ENCODE data around the gene ARHGAP4. TPM values are rescaled to one million over a fixed set of nuclear protein-coding genes. Genes with fewer than 3 reads are reported as not detected.
A peak's percentile ranks its signal among the peaks of the same experiment; 100 is the strongest.

Gene ARHGAP4
- total RNA-seq, 1 donor from 2014 or later: 8.1 TPM

DNA sequence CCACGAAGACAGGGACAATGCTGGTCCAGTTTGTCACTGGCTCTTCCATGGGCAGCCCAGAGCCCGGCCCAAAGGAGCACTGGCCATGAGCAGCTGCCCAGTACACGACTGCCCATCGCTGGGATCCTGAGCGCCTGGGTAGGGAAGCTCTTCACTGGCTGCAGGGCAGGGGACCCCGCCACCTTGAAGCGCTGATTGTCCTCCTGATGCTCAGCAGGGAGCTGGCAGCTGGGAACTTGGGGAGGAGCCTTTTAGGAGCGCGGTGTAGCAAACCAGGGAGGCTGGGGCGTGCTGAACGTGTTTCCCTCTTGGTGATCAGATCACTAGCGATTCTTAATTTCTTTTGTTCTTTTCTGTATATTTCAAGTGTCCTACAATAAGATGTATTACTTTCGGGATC, 41.9 kb downstream of the ARHGAP4 start:
- ATAC-seq (no peak), DNase-seq (ENCODE audit: low spot score) (no peak)

DNA sequence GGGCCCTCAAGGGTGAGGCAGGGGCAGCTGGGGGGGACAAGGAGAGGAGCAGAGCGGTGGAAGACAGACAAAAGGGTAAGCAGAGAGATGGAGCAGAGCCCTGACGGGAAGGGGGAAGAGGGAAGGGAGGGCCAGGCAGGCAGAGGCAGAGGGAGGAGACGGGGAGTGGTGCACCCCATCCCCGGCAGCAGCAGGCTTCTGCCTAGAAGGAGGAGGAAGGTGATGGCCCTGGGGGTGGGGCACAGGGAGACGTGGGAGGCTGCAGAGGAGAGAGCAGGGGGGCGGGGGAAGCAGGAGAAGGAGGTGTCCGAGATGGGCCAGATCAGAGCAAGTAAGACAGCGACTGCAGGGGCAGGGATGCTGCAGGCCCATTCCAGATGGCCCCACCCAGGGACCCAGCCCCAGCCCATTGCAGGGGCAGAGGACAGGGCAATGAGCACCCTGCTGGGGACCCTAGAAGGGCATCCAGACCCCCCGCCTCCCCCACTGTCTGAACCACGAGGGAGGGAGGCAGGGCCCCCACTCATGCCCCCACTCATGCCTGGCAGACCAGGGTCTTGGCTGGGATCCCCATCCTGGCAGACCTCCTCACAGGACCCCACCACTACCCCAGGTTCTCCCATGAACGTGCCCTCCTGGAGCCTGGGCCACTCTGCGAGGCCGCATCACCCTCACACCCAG, 42.8 kb downstream of the ARHGAP4 start:
- ATAC-seq (no peak), DNase-seq (ENCODE audit: low spot score) (no peak)

DNA sequence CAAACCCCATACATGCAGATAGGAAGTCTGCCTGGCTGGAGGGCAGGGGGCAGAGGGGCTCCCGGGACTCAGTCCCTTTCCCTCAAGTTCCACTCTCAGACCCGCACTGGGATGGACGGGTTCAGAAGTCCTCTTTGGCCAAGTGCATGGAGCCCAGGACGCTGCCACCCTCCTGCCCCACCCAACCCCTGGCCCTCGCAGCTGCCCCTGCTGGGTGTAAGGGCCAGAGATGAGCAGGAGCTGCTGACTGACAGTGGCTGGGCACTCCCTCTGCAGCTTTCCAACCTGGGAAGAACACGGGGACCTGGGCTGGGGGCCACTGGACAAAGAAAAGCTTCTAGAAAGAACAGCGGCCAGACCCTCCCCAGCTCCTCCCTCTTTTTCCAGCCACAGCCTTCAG, 43.5 kb downstream of the ARHGAP4 start:
- ATAC-seq (no peak), DNase-seq (ENCODE audit: low spot score) (no peak)

DNA sequence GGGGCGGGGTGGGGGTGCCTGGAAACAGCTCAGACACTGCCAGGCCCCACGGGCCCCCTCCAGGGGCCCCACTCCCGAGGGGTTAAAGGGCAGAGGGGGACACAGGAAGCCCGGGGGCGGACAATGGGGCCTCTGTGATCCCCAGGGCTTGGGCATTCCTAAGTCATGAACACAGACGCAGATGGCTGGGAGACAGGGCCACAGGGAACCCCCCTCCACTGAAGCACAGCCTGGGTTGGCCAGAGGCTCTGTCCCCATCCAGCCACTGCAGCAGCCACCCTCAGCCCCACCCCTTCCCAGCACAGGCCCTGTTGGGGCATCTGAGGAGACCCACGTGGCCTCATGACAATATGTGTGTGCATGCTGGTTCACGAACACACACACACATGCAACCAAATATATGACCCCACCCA, 44.0 kb downstream of the ARHGAP4 start:
- ATAC-seq (no peak), DNase-seq (ENCODE audit: low spot score) (no peak)

DNA sequence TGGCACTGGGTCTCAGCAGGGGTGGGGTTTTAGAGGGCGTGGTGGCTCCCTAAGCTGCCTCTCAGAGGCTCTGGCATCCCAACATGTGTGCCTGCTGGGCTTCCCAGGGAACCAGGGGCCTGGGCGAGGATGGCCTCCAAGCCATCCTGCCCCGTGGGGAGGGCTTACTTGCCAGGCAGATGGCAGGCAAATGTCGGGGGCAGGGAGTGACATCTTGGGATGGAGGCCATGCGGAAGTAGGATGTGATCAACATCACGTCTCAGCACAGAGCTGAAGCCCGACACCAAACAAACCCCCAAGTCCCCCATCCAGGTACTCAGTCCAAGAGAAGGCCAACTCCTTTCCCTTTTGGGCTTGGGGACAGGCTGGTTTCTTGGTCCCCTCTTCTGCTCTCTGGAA, 44.8 kb downstream of the ARHGAP4 start:
- ATAC-seq: no peak
- DNase-seq (ENCODE audit: low spot score): no peak

DNA sequence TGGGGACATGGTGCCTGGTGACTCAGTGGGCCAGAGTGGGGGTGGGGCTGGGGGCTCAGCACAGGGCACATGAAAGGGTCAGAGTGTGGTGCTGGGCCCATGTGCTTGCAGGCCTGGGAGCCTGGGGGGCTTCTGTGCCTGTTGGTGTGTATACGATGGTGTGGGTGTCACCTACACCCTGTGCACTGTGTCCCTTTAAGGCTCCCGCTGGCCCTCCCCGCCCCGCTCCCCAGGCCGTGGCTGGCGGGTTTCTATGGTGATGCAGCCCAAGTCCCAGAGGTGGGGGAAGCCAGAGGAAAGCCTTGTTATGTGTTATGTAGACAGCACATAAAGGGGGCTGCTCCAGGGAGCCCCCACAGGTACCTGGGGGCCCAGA, 45.6 kb downstream of the ARHGAP4 start:
- DNase-seq (ENCODE audit: low spot score): no peak
- no peak for ATAC-seq

DNA sequence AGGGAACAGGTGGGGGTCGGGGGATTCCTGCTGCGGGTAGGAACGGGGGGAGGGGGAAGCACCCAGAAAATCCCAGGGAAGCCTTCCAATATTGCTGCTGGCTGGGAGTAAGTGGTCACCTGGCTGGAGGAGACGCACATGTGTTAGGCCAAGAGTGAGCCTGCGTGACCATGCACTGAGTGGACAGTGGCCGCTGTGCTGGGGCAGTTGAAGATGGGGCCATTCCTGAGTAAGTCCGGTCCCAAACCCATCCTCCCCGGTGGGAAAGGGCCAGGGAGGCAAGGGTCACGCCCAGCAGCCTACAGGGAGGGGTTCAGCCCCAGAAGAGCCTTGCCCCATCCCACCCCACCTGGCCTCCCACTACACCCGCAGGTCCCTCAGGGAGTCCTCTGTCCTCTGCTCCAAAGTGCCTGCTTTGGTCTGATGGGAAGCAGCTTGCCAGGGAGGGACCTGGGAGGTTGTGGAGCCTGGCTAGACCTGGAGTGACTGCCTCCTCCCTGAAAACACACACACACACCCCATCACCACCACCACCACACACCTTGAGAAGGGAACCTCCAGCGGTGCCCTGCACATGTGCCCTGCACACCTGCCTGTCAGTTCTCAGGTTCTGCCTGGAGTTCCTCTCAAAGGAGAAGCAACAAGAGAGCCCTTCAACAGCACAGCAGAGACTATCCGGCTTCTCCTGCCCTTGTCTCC, 46.2 kb downstream of the ARHGAP4 start:
- DNase-seq (ENCODE audit: low spot score) (no peak), ATAC-seq (no peak)

DNA sequence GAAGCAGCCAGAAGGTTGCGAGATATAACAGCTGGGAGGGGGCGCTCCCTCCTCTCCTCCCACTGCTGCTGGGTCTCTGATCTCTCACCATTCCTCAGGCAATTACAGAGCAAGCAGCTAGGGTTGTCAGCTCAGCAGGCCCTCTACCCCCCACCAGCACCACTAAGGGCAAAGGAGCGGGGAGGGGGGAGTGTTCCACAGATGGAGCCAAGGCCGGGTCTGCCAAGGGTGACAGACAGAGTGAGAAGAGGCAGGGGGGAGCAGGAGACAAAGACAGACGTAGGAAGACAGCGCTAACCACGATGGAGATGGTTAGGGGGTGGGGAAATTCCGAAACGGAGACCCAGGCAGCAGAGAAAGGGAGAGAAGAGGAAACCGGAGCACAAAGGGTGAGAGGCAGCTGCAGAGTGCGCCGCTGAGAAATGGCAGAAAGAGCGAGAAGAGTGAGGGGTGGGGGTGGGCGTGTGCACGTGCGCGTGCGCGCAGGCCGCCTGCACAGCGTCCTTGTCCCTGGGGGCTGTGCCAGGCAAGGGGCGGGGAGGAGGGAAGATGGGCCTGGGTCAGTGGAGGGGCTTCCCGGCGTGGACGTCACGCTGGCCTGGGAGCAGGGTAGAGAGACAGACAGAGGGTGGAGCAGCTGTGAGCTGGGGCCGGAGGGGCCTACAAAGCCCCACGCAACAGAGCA, 47.0 kb downstream of the ARHGAP4 start:
- DNase-seq (ENCODE audit: low spot score): no peak
- no peak for ATAC-seq

DNA sequence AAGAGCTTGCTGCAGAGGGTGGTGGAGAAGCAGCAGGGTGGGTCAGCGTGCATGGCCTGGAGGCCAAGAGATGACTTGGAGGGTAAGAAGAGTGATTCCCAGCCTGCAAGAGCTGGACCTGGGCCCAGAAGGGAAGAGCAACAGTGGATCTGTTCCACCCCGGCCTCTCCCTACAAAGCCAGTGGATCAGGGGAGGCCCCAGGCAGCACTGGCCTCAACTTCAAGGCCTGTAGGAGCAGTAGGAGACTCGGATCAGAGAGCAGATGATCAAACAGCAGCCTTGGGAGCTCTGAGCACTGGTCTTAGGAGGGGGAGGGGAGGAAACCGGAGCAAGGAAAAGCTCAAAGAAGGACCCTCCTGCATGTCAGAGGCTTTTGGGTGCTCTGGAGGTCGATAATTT, 47.7 kb downstream of the ARHGAP4 start:
- DNase-seq (ENCODE audit: low spot score): no peak
- ATAC-seq: no peak

DNA sequence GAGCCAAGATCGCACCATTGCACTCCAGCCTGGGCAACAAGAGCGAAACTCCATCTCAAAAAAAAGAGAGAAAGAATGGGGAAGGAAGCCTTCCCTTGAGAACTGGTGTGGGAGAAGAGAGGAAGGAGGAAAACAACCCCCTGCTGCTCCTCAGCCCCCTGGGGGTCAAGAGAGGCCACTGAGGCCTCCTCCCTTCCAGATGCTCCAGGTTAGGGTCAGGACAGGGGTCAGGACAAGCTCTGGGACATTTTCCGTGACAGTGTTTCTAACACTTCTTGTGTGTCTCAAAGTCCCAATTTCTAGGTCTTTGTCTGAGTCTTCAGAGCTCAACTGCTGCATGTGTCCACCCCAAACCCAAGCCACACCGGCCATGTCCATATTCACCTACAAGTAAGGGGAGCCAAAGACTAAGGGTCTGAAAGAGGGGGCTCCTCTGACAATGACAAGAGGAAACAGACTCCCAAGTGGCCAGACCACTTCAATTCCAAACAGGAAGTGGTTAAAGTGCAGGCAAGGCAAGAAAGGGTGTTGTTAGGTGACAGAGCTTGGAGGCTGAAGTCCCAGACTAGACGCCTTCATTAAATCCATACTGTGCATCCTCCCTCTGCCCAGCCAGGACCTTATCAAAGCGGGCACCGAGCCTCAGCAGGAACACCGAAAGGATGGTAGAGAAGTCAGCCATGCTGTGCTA, 48.3 kb downstream of the ARHGAP4 start:
- ATAC-seq: no peak
- no peak for DNase-seq (ENCODE audit: low spot score)

DNA sequence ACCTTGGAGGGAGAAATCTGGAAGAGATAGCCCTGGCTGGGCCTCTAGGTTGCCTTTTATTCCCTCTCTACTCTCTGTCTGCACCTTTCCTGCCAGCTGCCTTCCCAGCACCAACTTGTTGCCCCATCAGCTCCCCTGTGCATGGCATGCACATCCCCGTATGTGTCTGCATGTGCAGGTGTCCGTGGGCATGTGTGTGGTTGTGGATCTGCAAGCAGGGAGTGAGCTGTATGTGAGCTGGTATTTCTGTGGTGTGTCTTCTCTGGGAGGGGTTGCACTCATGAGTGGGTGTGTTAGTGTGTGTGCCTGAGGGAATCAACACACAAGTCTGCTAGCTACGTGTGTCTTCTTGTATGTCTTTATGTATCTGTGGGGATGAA, 50.0 kb downstream of the ARHGAP4 start:
- DNase-seq (ENCODE audit: low spot score) (no peak), ATAC-seq (no peak)

DNA sequence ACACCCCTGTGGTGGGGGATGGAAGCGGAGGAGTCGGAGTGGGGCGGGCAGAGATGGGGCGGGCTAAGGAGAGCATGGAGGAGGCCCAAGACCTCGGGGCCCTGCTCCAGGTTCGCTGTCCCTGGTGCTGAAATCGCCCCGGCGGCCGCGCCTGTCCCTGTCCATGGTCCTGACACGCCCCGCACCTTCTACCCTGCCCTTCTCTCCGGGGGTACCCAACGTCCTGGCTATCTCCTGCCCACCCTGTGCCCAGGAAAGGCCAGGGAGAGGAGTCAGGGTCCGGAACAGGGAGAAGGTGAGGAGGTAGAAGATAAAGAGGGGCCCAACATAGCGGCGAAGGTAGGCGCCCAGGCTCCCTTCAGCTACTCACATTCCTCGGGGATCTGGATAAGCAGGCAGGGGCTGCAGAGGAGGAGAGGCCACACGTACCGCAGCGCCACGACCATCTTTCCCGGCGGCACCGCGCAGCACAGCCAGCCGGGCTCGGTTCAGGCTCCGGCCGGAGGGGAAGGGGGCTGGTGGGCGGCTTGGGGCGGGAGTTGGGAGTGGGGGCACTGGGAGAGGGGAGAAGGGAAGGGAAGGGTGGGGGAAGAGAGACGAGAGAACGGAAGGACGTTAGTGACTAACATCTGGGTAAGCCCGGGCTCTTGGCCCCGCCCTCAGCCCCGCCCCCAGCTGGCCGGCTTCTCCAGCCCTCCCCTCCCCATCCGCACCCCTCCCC, 50.5 kb downstream of the ARHGAP4 start:
- ATAC-seq: peak; percentile 82
- no peak for DNase-seq (ENCODE audit: low spot score)

DNA sequence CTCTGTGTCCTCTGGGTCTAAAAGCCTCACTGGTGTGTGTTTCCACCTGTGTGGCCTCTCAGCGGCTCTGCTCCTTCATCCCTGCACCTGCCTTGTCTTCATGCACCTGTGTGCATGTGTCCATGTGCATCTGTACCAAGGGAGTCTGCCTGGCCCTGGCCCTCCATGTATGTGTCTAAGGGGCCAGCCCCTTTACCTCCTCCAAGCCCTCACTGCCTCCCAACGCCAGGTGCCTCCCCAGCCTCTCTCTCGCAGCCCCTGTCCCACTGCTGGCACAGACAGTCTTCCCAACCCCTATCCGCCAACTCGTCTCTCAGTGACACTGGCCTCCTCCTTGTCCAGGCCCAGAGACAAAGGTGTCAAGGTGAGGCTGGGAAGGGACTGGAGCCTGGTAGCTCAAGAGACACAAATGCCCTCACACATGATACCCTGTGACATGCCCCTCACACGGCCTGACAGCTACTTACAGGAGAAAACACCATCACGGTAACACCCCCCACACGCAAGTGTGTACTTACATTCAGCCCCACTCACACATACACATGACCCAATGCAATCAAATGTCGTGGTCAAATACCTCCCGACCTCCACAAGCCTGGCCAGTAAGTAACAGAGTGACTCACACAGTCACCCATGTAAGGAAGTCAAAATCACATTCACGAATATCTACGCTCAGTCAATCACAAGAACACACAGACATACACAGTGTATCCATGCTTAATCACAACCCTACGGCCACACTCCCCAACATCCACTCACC, 51.5 kb downstream of the ARHGAP4 start:
- no peak for ATAC-seq
- no peak for DNase-seq (ENCODE audit: low spot score)

DNA sequence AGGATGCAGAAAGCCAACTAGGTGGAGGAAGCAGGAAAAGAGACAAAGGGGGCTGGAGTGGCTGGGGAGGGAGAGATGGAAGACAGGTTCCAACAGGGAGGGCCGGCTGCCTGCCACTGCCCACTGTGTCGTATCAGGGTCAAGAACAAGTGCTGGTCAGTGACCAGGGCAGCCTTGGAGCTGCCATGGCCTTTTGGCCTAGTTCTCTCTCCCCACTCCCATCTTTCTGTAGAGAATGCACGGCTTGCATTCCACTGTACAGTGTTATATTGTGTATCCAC, 52.0 kb downstream of the ARHGAP4 start:
- DNase-seq (ENCODE audit: low spot score) (no peak), ATAC-seq (no peak)

DNA sequence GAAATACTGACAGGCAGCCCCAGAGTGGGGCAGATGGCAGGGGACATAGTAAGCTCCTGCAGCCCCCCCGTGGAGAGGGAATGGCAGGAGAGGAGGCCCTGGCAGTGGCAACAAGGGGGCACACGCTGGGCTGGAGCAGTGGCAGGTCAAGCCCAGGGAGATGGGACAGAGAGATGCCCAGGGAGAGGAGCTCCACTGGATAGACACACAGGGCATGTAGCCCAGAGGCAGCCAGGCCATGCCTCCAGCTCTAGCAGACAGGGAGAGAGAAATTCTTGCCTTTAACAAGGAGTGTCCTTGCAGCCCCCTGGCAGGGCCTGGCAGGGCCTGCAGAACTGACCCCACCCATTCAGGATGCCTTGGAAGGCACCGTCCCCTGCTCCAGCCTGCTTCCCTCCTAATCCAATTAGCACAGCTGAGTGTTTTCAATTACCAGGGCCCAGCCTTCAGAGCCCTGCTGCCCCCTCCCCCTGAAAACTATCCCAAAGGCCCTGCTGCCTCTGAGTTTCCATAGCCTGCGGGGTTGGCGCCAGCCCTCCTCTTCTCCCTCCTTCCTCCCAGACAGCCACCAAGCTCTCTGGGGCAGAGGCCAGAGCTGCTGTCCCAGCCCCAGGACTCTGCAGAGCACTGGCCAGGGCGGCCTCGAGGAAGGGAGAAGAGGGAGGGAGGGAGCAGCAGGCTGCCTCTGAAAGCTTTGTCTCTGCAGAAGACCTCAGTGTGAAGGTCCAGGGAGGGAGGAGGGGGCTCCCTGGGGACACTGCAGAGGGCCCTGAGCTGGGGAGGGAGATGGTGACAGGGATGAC, 52.6 kb downstream of the ARHGAP4 start:
- DNase-seq (ENCODE audit: low spot score) (no peak), ATAC-seq (no peak)

DNA sequence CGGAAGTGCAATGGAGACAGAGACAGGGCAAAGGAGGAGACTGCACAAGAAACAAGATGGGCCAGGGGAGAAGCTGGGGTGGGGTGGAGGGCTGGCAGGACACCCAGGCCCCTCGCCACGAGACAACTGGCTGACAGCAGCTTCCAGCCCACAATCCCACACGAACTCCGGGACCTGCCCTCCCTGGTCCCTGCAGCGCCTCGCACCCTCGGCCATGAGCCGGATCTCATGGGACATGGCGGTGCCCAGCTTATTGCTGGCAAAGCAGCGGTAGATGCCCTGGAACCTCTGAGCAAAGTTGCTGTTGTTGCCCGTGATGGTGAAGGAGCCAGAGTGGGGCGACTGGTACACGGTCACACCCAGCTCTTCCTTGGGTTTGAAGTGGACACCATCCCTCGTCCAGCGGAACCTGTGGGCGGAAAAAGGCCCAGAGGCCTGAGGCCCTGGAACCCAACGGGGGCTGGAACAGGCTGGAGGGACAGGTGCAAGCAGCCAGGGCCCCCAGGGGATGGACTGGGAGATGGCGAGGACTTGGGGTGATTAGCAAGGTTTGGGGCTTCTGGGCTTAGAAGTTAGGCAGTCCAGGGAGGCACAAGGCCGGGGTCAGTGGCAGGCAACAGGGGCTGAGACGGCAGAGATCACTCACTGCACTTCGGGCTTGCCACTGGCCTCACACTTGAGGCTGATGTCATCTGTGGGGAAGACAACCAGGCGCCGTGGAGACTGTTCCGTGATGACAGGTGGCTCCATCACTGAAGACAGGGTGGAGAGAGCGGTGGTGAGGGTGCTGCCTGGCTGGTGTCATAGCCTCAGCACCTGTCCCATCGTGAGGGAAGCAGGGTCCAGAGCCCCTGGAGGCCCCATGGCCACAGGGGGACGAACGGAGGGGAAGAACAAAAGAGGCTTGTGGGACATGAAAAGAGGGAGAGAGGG, 53.9 kb downstream of the ARHGAP4 start:
- ATAC-seq: no peak
- no peak for DNase-seq (ENCODE audit: low spot score)

DNA sequence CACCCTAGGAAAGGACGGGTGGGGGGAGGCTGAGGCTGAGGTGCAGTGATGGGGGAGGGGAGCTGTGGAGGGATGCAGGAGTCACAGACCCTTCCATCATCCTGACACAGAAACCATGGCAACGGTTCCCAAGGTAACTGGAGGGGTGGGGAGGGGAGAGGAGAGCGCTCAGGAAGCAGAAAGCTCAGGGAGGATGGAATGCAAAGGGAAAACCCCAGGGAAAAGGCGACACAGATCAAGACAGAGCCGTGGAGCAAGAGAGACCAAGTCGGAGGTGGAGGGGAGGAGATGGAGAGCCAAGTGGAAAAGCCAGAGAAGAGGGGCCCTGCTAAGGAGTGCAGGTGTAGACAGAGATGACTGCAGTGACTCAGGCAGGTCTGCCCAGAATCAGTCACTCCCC, 54.6 kb downstream of the ARHGAP4 start:
- DNase-seq (ENCODE audit: low spot score): no peak
- no peak for ATAC-seq

DNA sequence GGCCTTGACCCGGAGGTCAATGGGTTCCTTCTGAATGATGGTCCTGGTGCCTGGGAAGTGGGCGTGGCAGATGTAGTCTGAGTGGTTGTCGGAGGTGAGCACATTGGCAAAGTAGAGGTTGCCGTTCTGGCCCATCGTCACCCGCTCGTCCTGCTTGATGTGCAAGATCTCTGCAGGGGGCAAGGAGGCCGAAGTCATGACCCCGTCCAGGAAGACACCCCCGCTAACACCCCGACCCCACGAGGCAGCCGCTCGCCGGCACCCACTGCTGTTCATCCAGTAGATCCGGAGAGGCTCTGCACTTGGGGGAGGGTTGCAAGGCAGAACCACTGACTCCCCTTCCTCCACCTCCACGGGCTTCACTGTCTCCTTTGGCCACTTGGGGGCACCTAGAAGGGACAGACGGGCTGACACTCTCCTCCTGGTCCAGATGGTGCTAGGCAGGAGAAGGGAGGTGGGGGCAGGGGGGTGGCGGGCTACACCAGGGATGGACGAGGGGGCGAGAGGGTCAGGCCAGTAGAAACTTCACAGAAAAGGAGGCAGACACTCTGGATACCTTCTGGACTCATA, 55.2 kb downstream of the ARHGAP4 start:
- ATAC-seq (no peak), DNase-seq (ENCODE audit: low spot score) (no peak)

All from left lobe of liver (tissue), 2 donors.